HG02973 (cell line): ENCODE measurements around the gene CACNB1.
"Not testable (repeated sequence)": the region's sequence is repeated elsewhere in the genome, so short reads cannot be mapped to it uniquely, and the experiment has no call there.

Experiments used
- ATAC-seq: cut with Tn5 transposase; IDR thresholded peaks from one replicate; pipeline ENCODE4 v1.9.1; 2021; ENCODE audit warnings: moderate library complexity; ENCODE audit not compliant: unreplicated experiment

The CACNB1 gene

GRCh38 chr17:39129544-39129943 lies 67.9 kb downstream of the CACNB1 start:
- not testable (repeated sequence) for ATAC-seq

DNA sequence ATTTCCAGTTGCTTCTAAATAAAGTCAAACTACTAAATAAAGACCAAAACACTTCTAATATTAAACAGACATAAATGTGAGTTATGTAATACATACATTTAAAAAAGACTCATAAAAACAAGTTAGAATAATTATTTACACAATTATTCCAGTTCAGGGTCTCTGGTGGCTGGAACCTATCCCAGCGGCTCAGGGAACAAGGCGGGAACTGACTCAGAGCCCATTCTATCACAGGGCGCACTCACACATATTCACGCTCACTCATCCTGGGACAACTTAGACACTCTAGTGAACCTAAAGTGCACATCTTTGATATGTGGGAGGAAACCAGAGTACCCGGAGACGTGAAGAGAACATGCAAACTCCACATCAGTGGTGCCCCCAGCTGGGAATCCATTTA lies 71.0 kb downstream of the CACNB1 start:
- ATAC-seq = no peak

- no peak for ATAC-seq
These were observed 72.2 kb downstream of the CACNB1 start for GRCh38 chr17:39125143-39125875.

- no peak for ATAC-seq
These were observed 73.8 kb downstream of the CACNB1 start for GRCh38 chr17:39123627-39124026.
